Loucy (cell line): ENCODE measurements around the gene FBXO36.

Experiments used
- H2AFZ ChIP-seq: fragments of 200-600 bp; sonication (generic); 2 replicates; pipeline ENCODE4 v1.6.0; 2016; ENCODE audit warnings: antibody characterized with exemption, mild to moderate bottlenecking, low read length, moderate library complexity
- H3F3A ChIP-seq: fragments of 200-600 bp; 2 replicates; pipeline ENCODE4 v1.6.0; 2016; ENCODE audit warnings: antibody characterized with exemption, low read depth, mild to moderate bottlenecking
- H3K27me3 ChIP-seq: fragments of 200-600 bp; sonication (generic); 2 replicates; pipeline ENCODE4 v1.6.1; 2014; ENCODE audit warnings: low read length, mild to moderate bottlenecking; ENCODE audit not compliant: insufficient read depth, poor library complexity, severe bottlenecking
- H3K36me3 ChIP-seq: fragments of 200-600 bp; sonication (generic); 2 replicates; pipeline ENCODE4 v1.6.1; 2016; ENCODE audit warnings: low read length; ENCODE audit not compliant: insufficient read depth
- H3K4me1 ChIP-seq: fragments of 200-600 bp; sonication (generic); 2 replicates; pipeline ENCODE4 v1.5.1; 2014; ENCODE audit warnings: low read length, mild to moderate bottlenecking; ENCODE audit not compliant: insufficient read depth, poor library complexity, severe bottlenecking
- H3K4me2 ChIP-seq: fragments of 200-600 bp; sonication (generic); 2 replicates; pipeline ENCODE4 v1.6.0; 2014; ENCODE audit warnings: antibody characterized with exemption, low read length, low read depth, mild to moderate bottlenecking; ENCODE audit not compliant: poor library complexity, severe bottlenecking
- H3K4me3 ChIP-seq: fragments of 200-600 bp; sonication (generic); 2 replicates; pipeline ENCODE4 v1.5.1; 2014; ENCODE audit warnings: low read length, mild to moderate bottlenecking, mixed read lengths; ENCODE audit not compliant: poor library complexity, severe bottlenecking
- H3K79me2 ChIP-seq: fragments of 200-600 bp; sonication (generic); 2 replicates; pipeline ENCODE4 v1.6.1; 2014; ENCODE audit warnings: low read length; ENCODE audit not compliant: insufficient read depth
- H3K9ac ChIP-seq: fragments of 200-600 bp; sonication (generic); 2 replicates; pipeline ENCODE4 v1.6.0; 2014; ENCODE audit warnings: mild to moderate bottlenecking, low read depth, low read length, moderate library complexity; ENCODE audit not compliant: poor library complexity, severe bottlenecking
- H3K9me2 ChIP-seq: fragments of 200-600 bp; sonication (generic); replicated peaks from 2 replicates; pipeline ENCODE4 v1.6.1; 2016; ENCODE audit warnings: low read depth, low read length, mixed read lengths
- H3K9me3 ChIP-seq: fragments of 200-600 bp; sonication (generic); 2 replicates; pipeline ENCODE4 v1.6.1; 2014; ENCODE audit warnings: mild to moderate bottlenecking, antibody characterized with exemption, low read length, low read depth; ENCODE audit not compliant: insufficient read depth
- H4K20me1 ChIP-seq: fragments of 200-600 bp; sonication (generic); 2 replicates; pipeline ENCODE4 v1.6.0; 2014; ENCODE audit warnings: antibody characterized with exemption, low read length, mild to moderate bottlenecking; ENCODE audit not compliant: insufficient read depth, poor library complexity, severe bottlenecking
- CTCF ChIP-seq: fragments of 200-600 bp; sonication (generic); conservative IDR thresholded peaks from 2 replicates; pipeline ENCODE4 v1.5.1; 2014; ENCODE audit warnings: mild to moderate bottlenecking, antibody characterized with exemption, low read length
- EZH2phosphoT487 ChIP-seq: fragments of 200-600 bp; IDR thresholded peaks from 2 replicates; pipeline ENCODE4 v1.6.1; 2018; ENCODE audit warnings: antibody characterized with exemption, mild to moderate bottlenecking, moderate library complexity, borderline replicate concordance

FBXO36 gene

GRCh38 chr2:229980431-229981184 lies 58.3 kb downstream of the FBXO36 start:
- Histone ChIP-seq H3F3A (no peaks in the 10 kb centered on the region), H3K9me3 (no peaks in the 10 kb centered on the region), H4K20me1 (no peaks in the 10 kb centered on the region), H3K79me2 (no peaks in the 10 kb centered on the region), H2AFZ (no peak overlapping the region), H3K36me3 (no peaks in the 10 kb centered on the region), H3K27me3 (no peaks in the 10 kb centered on the region), H3K4me2 (no peak overlapping the region), H3K4me3 (no peak overlapping the region), H3K9ac (no peak overlapping the region), H3K9me2 (no peaks in the 10 kb centered on the region), H3K4me1 (no peaks in the 10 kb centered on the region)
- TF ChIP-seq EZH2phosphoT487 (no peak), CTCF (no peak)

DNA sequence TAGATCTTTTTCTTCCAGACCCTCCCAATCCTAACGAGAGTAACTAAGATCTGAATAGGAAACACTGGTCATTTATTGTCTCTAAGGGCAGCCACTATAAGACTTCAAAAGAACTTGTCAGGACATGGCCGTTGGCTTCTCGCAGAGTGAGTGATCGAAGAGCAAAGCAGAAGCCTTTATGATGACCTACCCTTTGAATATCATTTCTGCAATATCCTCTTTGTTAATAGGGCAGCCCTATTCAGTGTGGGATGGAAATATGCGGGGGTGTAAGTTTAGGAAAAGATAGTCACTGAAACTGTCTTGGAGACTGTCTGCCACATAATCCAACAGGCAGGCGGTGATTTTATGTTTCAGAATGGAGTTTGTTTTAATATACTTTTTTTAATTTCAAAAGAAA lies 70.9 kb downstream of the FBXO36 start:
- Histone ChIP-seq H3K9me3 (no peaks in the 10 kb centered on the region), H3K27me3 (no peaks in the 10 kb centered on the region), H3K9me2 (no peaks in the 10 kb centered on the region), H2AFZ (no peak overlapping the region), H3K9ac (no peak overlapping the region), H3K4me3 (no peak overlapping the region), H3K4me1 (no peaks in the 10 kb centered on the region), H3K4me2 (no peak overlapping the region), H3K36me3 (no peaks in the 10 kb centered on the region), H4K20me1 (no peaks in the 10 kb centered on the region), H3K79me2 (no peaks in the 10 kb centered on the region), H3F3A (no peaks in the 10 kb centered on the region)
- no peak for TF ChIP-seq CTCF
- TF ChIP-seq EZH2phosphoT487: no peak

DNA sequence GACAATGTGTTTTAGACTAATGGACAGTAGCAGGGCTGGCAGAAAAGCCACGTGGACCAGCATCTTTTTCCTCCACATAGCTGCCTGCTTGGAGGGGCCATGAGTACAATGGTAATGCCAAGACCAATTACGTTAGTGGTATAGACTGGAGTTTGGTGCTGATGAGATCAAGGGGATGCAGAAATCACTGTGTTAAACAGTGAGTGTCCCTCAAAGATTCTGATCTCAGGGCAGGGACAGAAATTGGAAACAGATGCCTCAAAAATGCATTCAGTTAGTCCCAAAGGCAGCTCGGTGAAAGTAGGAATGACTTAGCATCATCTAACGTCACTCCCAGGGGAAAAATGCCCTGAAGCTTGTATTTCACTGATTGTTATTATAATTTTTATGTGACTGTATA lies 74.0 kb downstream of the FBXO36 start:
- H3K4me1 ChIP-seq: no peaks in the 10 kb centered on the region
- no peaks in the 10 kb centered on the region for H3K27me3 ChIP-seq
- no peak overlapping the region for H2AFZ ChIP-seq
- H3F3A ChIP-seq: no peaks in the 10 kb centered on the region
- H3K36me3 ChIP-seq: no peaks in the 10 kb centered on the region
- no peaks in the 10 kb centered on the region for H3K79me2 ChIP-seq
- no peaks in the 10 kb centered on the region for H3K9me3 ChIP-seq
- H3K4me3 ChIP-seq: no peak overlapping the region
- no peaks in the 10 kb centered on the region for H3K9me2 ChIP-seq
- no peak for TF ChIP-seq CTCF
- no peak for TF ChIP-seq EZH2phosphoT487
- no peak overlapping the region for H3K4me2 ChIP-seq
- H4K20me1 ChIP-seq: no peaks in the 10 kb centered on the region
- no peak overlapping the region for H3K9ac ChIP-seq
